Measurements from ENCODE around the gene SLC6A18. TPM values are rescaled to one million over a fixed set of nuclear protein-coding genes. Genes with fewer than 3 reads are reported as not detected.

The SLC6A18 gene
- total and polyA plus RNA-seq, 2 of the 4 experiments (the other 2 are of a cell fraction): not detected

DNA sequence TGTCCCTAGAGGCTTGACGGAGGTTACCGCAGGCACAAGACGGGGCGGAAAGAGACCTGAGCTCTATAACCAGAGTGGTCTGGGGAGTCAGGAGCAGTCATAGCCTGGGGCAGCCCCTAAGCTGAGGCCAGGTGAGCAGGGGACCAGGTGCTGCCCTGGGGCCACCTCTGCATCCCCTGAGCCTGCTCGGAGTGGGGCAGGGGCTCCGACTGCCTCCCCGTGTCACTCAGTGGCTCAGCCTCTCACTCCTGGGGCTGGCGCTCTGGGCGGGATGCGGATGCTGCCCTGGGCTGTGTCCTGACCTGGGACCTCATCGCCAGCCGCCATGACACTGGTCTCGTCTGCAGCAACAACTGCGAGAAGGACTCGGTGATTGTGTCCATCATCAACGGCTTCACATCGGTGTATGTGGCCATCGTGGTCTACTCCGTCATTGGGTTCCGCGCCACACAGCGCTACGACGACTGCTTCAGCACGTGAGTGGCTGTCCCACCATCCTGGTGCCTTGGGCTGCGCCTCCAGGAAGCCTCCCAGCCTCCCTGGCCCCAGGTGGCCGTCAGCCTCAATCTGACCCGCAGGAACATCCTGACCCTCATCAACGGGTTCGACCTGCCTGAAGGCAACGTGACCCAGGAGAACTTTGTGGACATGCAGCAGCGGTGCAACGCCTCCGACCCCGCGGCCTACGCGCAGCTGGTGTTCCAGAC, 8.8 kb upstream of the SLC6A18 start:
- intact Hi-C loops (cut with micrococcal nuclease): no loop called here
- Histone ChIP-seq H3K14ac (replicated peaks; ENCODE audit: low read depth, low read length) (no peak overlapping the region), H3K4ac (ENCODE audit: low read depth, low read length) (no peak overlapping the region), H3K27ac (ENCODE audit: insufficient read depth, low read length) (no peak overlapping the region), H4K5ac (ENCODE audit: low read depth, low read length) (no peak overlapping the region), H3K9me1 (ENCODE audit: insufficient read depth, low read length) (peaks cover 6% of the 10 kb centered on the region; the same call in 1 of the 2 replicates), H4K20me1 (ENCODE audit: insufficient read depth, low read length) (no peaks in the 10 kb centered on the region), H3K23ac (ENCODE audit: low read depth, low read length) (no peak overlapping the region), H3K4me1 (ENCODE audit: control insufficient read depth, insufficient read depth, low read length) (no peaks in the 10 kb centered on the region), H4K91ac (ENCODE audit: insufficient read depth, low read depth, low read length) (no peak overlapping the region), H3K9ac (ENCODE audit: low read depth, low read length) (no peak overlapping the region), H2BK15ac (ENCODE audit: low read depth, low read length) (no peak overlapping the region), H3K56ac (ENCODE audit: extremely low read depth, insufficient read depth, low read length) (no peak overlapping the region), H2AK5ac (ENCODE audit: low read depth, low read length) (no peak overlapping the region), H3K27me3 (ENCODE audit: control insufficient read depth, insufficient read depth, low read length) (no peaks in the 10 kb centered on the region), H2BK5ac (ENCODE audit: low read depth, low read length, poor library complexity, severe bottlenecking) (no peak overlapping the region), H2AK9ac (replicated peaks; ENCODE audit: low read depth, low read length, poor library complexity) (no peak overlapping the region), H3K4me3 (ENCODE audit: insufficient read depth, low read depth, low read length) (no peak overlapping the region), H3K9me3 (ENCODE audit: control insufficient read depth, insufficient read depth, low read length) (peaks cover 24% of the 10 kb centered on the region), H3K4me2 (ENCODE audit: low read depth, low read length) (no peak overlapping the region), H2AFZ (replicated peaks; ENCODE audit: low read length, poor library complexity) (no peak overlapping the region), H2BK20ac (ENCODE audit: low read depth, low read length) (no peak overlapping the region), H2BK120ac (ENCODE audit: low read depth, low read length) (no peak overlapping the region), H3K18ac (ENCODE audit: low read depth, low read length) (no peak overlapping the region), H3K79me1 (ENCODE audit: low read depth in 1 of 2, low read length in 2 of 2) (no peaks in the 10 kb centered on the region), H3K36me3 (ENCODE audit: control insufficient read depth, insufficient read depth, low read length) (no peaks in the 10 kb centered on the region), H4K8ac (ENCODE audit: low read depth in 2 of 2, low read length in 2 of 2) (no peak overlapping the region)
- dilution Hi-C loops (cut with HindIII; ENCODE audit: low sequenced_read_pairs, unreplicated experiment): no loop called here
- in situ Hi-C loops (cut with MboI; ENCODE audit: low sequenced_read_pairs): no loop called here
- CTCF ChIA-PET: interaction anchor here (0.7 kb wide), 1 partner anchor 11 kb away, joined by 3 read pairs; no protein-coding TSS in a partner anchor
- 84% methylated on average over 24 of the region's 38 CpGs; no CpG with 5 or more reads in 1 of the 2 experiments for whole genome bisulfite sequencing, 2 experiments (ENCODE audit: extremely low coverage in 2 of 2, insufficient read length in 1 of 2)
- no peak for ATAC-seq (ENCODE audit: low read depth)
- BruUV-seq (replicated peaks): no TSS peak
- DNase-seq: no peak
- TF ChIP-seq POLR2A (IDR thresholded peaks at IDR 0.05; ENCODE audit: low read depth, low read length) (no peak), CEBPB (IDR thresholded peaks at IDR 0.05; ENCODE audit: low read depth, low read length) (no peak), FOS (IDR thresholded peaks at IDR 0.05; ENCODE audit: low read depth, low read length) (no peak), SMC3 (IDR thresholded peaks at IDR 0.05; ENCODE audit: low read depth, low read length) (no peak), CHD1 (IDR thresholded peaks at IDR 0.05; ENCODE audit: low read depth, low read length) (no peak), RCOR1 (IDR thresholded peaks at IDR 0.05; ENCODE audit: insufficient replicate concordance, low read length) (no peak), RFX5 (IDR thresholded peaks at IDR 0.05; ENCODE audit: low read depth, low read length) (no peak), NFE2L2 (IDR thresholded peaks at IDR 0.05; ENCODE audit: low read depth, low read length) (no peak), BHLHE40 (IDR thresholded peaks at IDR 0.05; ENCODE audit: low read depth, low read length) (no peak), MAFK (IDR thresholded peaks at IDR 0.05; ENCODE audit: low read depth, low read length) (no peak), RAD21 (IDR thresholded peaks at IDR 0.05; ENCODE audit: low read length) (no peak), MAZ (IDR thresholded peaks at IDR 0.05; ENCODE audit: borderline replicate concordance, low read depth, low read length) (no peak)
- TF ChIP-seq, protein P1, sequence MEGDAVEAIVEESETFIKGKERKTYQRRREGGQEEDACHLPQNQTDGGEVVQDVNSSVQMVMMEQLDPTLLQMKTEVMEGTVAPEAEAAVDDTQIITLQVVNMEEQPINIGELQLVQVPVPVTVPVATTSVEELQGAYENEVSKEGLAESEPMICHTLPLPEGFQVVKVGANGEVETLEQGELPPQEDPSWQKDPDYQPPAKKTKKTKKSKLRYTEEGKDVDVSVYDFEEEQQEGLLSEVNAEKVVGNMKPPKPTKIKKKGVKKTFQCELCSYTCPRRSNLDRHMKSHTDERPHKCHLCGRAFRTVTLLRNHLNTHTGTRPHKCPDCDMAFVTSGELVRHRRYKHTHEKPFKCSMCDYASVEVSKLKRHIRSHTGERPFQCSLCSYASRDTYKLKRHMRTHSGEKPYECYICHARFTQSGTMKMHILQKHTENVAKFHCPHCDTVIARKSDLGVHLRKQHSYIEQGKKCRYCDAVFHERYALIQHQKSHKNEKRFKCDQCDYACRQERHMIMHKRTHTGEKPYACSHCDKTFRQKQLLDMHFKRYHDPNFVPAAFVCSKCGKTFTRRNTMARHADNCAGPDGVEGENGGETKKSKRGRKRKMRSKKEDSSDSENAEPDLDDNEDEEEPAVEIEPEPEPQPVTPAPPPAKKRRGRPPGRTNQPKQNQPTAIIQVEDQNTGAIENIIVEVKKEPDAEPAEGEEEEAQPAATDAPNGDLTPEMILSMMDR (conservative IDR thresholded peaks at IDR 0.05; ENCODE audit: low read depth, low read length): no peak
- TF ChIP-seq, protein P2, sequence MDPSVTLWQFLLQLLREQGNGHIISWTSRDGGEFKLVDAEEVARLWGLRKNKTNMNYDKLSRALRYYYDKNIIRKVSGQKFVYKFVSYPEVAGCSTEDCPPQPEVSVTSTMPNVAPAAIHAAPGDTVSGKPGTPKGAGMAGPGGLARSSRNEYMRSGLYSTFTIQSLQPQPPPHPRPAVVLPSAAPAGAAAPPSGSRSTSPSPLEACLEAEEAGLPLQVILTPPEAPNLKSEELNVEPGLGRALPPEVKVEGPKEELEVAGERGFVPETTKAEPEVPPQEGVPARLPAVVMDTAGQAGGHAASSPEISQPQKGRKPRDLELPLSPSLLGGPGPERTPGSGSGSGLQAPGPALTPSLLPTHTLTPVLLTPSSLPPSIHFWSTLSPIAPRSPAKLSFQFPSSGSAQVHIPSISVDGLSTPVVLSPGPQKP (IDR thresholded peaks at IDR 0.05; ENCODE audit: borderline replicate concordance, low read depth, low read length): no peak
- TF ChIP-seq, protein P3, sequence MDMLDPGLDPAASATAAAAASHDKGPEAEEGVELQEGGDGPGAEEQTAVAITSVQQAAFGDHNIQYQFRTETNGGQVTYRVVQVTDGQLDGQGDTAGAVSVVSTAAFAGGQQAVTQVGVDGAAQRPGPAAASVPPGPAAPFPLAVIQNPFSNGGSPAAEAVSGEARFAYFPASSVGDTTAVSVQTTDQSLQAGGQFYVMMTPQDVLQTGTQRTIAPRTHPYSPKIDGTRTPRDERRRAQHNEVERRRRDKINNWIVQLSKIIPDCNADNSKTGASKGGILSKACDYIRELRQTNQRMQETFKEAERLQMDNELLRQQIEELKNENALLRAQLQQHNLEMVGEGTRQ (IDR thresholded peaks at IDR 0.05; ENCODE audit: low read depth, low read length): no peak
- POLR2A ChIA-PET (ENCODE audit: unreplicated experiment): no interaction called here
